Myocyte (in vitro differentiated cells): Measurements from ENCODE around the gene ME3. TPM values are rescaled to one million over a fixed set of nuclear protein-coding genes. Genes with fewer than 3 reads are reported as not detected.

ENCODE experiments used
- DNase-seq: peaks from one replicate; pipeline ENCODE4 v3.0.0-alpha.2; 2012; ENCODE audit warnings: low read depth
- total RNA-seq: library from RNA; depleted of rRNA; stranded (reverse); fragments of >200 nt; gene quantifications from 2 replicates; pipeline ENCODE4 v1.2.3, GENCODE V29; 2014

Gene ME3
- total RNA-seq, 1 donor from 2014 or later, result 18.9 TPM

- DNase-seq, result no peak
Observed at GRCh38 chr11:86468169-86468568, 204.2 kb downstream of the ME3 start.

- peak; percentile 20 for DNase-seq
Observed at GRCh38 chr11:86464509-86465221, 207.8 kb downstream of the ME3 start.

- no peak for DNase-seq
Observed at GRCh38 chr11:86463955-86464354, 208.5 kb downstream of the ME3 start.

- DNase-seq, result no peak
Observed at GRCh38 chr11:86463120-86463519, 209.3 kb downstream of the ME3 start.

GRCh38 chr11:86461892-86462291, 210.5 kb downstream of the ME3 start:
- no peak for DNase-seq

DNA sequence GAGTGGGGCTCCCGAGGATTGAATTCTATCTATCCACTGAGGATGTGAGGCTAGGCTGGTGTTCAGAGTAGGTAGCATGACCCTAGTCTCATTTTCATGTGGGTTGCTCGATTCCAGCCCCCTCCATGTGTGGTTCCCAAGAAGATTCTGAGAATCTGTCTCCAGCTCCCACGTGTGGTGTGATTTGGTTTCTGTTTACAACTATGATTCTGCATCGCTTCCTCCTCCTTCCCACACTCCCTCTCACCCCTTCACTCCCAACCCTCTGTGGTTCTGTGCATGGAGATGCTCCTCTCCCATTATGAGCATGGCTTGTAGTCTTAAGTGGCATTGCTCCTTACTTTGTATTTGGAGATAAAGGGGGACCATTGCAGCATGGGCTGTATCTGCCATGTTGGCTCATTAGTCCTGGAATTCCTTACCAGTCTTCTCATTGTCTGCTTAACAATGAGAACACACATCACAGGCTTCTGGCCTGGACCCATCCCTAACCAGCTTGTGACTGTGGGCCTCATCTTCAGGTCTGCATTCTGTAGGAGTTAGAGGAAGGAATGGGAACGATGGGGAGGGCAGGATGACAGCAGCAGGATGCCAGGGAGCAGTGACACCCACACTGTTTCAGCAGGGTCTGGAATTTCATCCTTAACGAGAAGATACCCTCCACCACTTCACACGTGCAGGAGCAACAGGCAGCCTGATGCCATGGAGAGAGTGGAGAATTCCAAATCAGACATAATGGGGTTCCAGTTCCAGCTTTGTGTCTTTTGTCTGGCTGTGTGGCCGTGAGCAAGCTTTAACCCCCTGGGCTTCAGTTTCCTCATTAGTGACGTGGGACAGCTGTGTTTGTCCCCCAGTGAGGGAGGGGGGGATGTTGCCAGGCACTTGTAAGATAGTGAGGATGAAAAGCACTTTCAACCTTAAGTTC, 211.7 kb downstream of the ME3 start:
- DNase-seq, result peak; percentile 30

GRCh38 chr11:86459682-86460460, 212.5 kb downstream of the ME3 start:
- DNase-seq, result peak; percentile 82

DNA sequence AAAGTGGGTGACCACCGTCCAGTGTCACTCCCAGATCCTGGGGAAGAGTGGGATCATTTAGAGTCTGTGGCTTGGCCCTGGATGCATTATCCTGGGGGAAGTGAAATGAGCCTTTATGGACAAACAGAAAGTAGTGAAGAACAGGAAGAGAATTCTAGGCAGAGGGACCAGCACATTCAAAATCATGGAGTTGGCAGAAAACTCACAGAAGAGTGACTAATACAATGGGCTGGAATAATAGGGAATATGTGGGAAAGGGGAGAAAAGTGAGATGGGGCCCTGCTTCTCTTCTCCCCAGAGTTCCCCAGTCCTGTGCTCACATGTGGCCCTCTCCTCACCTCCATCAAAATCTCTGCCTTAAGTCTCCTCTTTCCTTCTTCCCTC, 213.4 kb downstream of the ME3 start:
- no peak for DNase-seq

DNA sequence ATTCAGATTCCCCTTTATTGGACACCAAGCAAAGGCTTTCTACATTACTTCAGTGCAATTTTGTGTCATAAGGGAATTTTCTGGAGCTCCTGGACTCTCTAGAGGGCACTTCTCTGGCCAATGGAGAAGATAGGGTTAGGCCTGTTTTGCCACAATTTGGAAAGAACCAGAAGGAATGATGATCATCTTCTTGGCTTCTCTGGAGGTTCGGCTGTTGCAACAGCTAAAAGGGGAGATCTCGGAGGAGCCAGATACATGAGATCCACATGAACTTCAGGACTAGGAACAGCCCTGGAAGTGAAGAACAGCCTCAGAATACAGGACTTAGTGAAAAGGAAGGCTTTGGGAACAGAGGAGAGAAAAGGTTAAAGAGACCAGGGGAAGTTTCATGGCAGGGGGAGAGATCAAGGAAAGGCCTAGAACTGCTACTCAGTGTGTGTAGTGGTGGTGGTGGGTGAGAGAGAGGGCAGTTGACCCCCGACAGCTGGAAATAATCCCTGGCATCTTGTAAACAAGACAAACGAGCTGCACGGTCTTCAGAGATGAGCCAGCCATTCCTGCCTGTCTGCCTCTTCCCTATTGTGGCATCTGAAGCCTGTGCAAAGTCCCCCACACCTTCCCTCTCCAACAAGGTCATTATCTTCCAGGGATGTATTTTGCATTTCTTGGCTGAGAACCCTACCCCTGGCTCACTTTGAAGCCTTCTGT, 214.0 kb downstream of the ME3 start:
- no peak for DNase-seq

- peak; percentile 89 for DNase-seq
Observed at GRCh38 chr11:86456075-86456939, 216.1 kb downstream of the ME3 start.

GRCh38 chr11:86453290-86454030, 219.0 kb downstream of the ME3 start:
- DNase-seq, result no peak

DNA sequence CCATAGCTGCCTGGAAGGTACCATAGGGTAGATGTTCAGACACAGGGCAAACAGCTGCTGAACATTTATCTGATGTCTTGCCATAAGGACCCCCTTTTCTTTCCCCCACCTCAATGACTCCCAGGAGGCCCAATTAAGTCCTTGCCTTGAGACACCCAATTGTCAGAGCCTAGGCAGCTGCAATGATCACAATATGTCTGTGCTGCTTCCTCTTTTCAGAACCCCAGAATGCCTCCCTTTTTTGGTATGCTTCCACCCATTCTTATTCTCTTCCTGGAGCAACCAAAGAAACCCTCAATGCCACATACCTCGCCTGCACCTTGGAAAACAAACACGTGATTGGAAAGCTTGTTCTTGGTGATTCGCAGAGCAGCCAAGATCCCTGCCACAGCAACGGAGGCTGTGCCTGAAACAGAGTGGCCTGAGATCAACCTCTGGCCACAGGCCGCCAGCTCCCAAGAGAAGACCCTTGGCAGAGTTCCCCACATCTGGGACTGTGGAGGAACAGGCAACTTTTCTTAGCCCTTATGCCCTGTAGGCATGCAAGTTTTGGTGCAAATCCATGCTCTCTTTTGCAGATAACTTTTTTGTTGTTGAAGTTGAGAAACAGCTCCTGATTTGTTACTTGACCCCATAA, 222.3 kb downstream of the ME3 start:
- DNase-seq, result no peak

- DNase-seq, result no peak
Observed at GRCh38 chr11:86447763-86448480, 224.5 kb downstream of the ME3 start.

GRCh38 chr11:86446924-86447285, 225.5 kb downstream of the ME3 start:
- no peak for DNase-seq

DNA sequence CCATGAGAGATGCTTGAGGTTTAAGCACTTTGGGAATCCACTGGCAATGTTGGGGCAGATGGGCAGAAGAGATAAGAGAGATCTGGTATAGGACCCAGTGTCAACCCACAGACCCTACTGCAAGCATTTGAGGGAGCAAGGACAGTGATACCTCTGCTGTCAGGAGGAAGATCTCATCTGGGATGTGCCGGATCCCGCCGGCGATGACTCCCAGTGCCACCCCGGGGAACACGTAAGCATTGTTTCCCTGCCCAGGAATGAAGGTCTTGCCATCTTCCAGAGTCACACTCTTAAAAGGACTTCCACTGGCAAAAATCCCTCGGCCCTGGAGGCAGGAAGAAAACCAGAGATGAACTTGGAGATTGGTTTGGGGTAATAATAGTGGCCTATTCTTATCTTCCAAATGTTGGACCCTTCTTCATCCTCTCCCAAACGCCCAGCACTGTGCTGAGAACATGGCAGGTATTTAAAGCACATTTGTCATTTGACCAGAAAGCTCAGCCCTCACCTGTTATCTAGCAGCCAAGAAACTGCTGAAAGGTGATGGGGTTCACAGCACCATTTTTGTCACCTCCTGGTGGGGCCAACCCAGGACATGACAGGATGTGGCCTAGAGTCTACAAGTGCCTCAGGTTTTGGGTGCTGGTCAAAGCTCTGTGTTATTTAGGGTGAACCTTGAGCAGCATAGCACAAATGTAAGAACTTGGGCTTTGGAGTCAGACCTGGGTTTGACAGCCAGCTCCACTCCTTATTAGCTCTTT, 226.1 kb downstream of the ME3 start:
- no peak for DNase-seq

DNA sequence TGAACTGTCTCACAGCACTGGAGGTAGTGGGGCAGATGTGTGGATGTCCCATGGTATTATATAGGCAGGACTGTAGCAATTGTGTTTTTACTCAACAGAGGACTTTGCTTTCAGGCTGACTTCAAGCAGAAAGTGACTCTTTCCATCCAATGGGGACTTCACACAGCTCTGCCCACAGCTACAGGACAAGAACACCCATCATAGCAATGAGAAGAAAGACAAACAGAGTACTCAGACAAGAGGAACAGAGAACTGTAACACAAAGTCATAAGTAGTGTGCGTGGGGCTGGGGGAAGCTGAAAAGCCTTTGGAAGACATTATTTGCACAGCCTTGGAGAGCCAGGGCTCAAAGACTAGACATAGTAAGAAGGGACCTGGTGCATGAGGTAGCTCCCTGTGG, 227.4 kb downstream of the ME3 start:
- no peak for DNase-seq

GRCh38 chr11:86443415-86443814, 229.0 kb downstream of the ME3 start:
- DNase-seq, result no peak

- no peak for DNase-seq
Observed at GRCh38 chr11:86442827-86443226, 229.6 kb downstream of the ME3 start.
